HCT116 (cell line): ENCODE results near the gene DEFB115. TPM values are rescaled to one million over a fixed set of nuclear protein-coding genes. Genes with fewer than 3 reads are reported as not detected.

Experiments used
- ATAC-seq: fragments of 200-7000 bp; cut with Tn5 transposase; 2 replicates; pipeline ENCODE4 v1.9.1; 2020; ENCODE audit warnings: mild to moderate bottlenecking, moderate library complexity
- BruUV-seq: library from RNA; stranded (reverse); fragments of 400-500 nt; replicated peaks from 2 replicates; lab custom pipeline; 2021; lab: Mats Ljungman, UMichigan
- CTCF ChIA-PET: fragments of 300-600 bp; sonication (Branson Sonifier 250); formaldehyde crosslinking; loops from one replicate; lab custom pipeline; 2021; ENCODE audit warnings: antibody characterized with exemption; lab: Charles Lee
- POLR2A ChIA-PET: fragments of 300-600, 350-600 bp; sonication (Branson Sonifier 250); formaldehyde crosslinking; loops from one replicate; lab custom pipeline; 2021; ENCODE audit warnings: antibody characterized with exemption; lab: Charles Lee
- RAD21 ChIA-PET, 2 experiments: fragments of 300-600 bp; sonication (Branson Sonifier 250); formaldehyde crosslinking; loops; one replicate each; lab custom pipeline; 2023; ENCODE audit warnings: low total read pairs in 2 of 2; ENCODE audit not compliant: uncharacterized antibody in 2 of 2, unreplicated experiment in 2 of 2, low non-redundant PET in 1 of 2; lab: Charles Lee
- DNase-seq: peaks from one replicate; pipeline ENCODE4 v3.0.0-alpha.2; 2010; ENCODE audit warnings: low read depth, low spot score
- H2AFZ ChIP-seq: fragments of 200-600 bp; shearing (Covaris generic), sonication (generic); 2 replicates; pipeline ENCODE4 v1.6.1; 2017; ENCODE audit warnings: low read depth, mixed run types, mixed read lengths, antibody characterized with exemption, low read length; ENCODE audit not compliant: poor library complexity, severe bottlenecking
- H3K27ac ChIP-seq: 2 replicates; pipeline ENCODE4 v1.5.1; 2012; ENCODE audit warnings: low read depth, low read length
- H3K27me3 ChIP-seq: fragments of 200-600 bp; sonication (generic); 2 replicates; pipeline ENCODE4 v1.6.1; 2016; ENCODE audit warnings: mixed run types, low read length, mixed read lengths; ENCODE audit not compliant: insufficient read depth
- H3K36me3 ChIP-seq, 2 experiments: fragments of 200-500 bp in 1 of 2; fragments of 200-600 bp in 1 of 2; sonication (Bioruptor generic) in 1 of 2; sonication (generic) in 1 of 2; 2 replicates each; pipeline versions ENCODE4 v1.5.1 to v1.6.1; 2014 to 2016; ENCODE audit warnings: low read length in 2 of 2, inconsistent platforms in 1 of 2, mixed read lengths in 1 of 2, mixed run types in 1 of 2; ENCODE audit not compliant: insufficient read depth in 2 of 2, control insufficient read depth in 1 of 2
- H3K4me1 ChIP-seq, 2 experiments: fragments of 200-600 bp in 1 of 2; sonication (generic) in 1 of 2; 2 replicates each; pipeline versions ENCODE4 v1.5.1 to v1.6.1; 2012 to 2017; ENCODE audit warnings: low read length in 2 of 2, inconsistent platforms in 1 of 2, mild to moderate bottlenecking in 1 of 2, mixed read lengths in 1 of 2, mixed run types in 1 of 2, moderate library complexity in 1 of 2; ENCODE audit not compliant: insufficient read depth in 2 of 2, control insufficient read depth in 1 of 2
- H3K4me2 ChIP-seq: fragments of 200-600 bp; sonication (generic); 2 replicates; pipeline ENCODE4 v1.6.1; 2017; ENCODE audit warnings: mixed run types, low read length, mixed read lengths
- H3K4me3 ChIP-seq, 2 experiments: fragments of 200-600 bp in 1 of 2; sonication (generic) in 1 of 2; replicated peaks in 1 of 2; 2 replicates each; pipeline ENCODE4 v1.5.1; 2011 to 2016; ENCODE audit warnings: low read length in 2 of 2, control low read depth in 1 of 2, low read depth in 1 of 2, mild to moderate bottlenecking in 1 of 2, mixed read lengths in 1 of 2, mixed run types in 1 of 2
- H3K79me2 ChIP-seq: fragments of 200-600 bp; sonication (generic); 2 replicates; pipeline ENCODE4 v1.6.1; 2017; ENCODE audit warnings: mild to moderate bottlenecking, mixed run types, low read length, moderate library complexity, mixed read lengths; ENCODE audit not compliant: insufficient read depth
- H3K9ac ChIP-seq: fragments of 200-600 bp; sonication (generic); 2 replicates; pipeline ENCODE4 v1.6.1; 2016; ENCODE audit warnings: low read length, mixed read lengths
- H3K9me2 ChIP-seq: fragments of 200-600 bp; sonication (generic), shearing (Covaris generic); 2 replicates; pipeline ENCODE4 v1.6.1; 2017; ENCODE audit warnings: mixed run types, mild to moderate bottlenecking, moderate library complexity; ENCODE audit not compliant: insufficient read depth
- H3K9me3 ChIP-seq, 2 experiments: fragments of 200-500 bp in 1 of 2; fragments of 200-600 bp in 1 of 2; sonication (Bioruptor generic) in 1 of 2; sonication (generic) in 1 of 2; 2 replicates each; pipeline ENCODE4 v1.6.1; 2014 to 2017; ENCODE audit warnings: low read length in 2 of 2, mixed read lengths in 2 of 2, inconsistent platforms in 1 of 2, low read depth in 1 of 2, mild to moderate bottlenecking in 1 of 2, mixed run types in 1 of 2, moderate library complexity in 1 of 2; ENCODE audit not compliant: control insufficient read depth in 1 of 2, insufficient read depth in 1 of 2
- H4K20me1 ChIP-seq: fragments of 200-600 bp; sonication (generic), shearing (Covaris generic); 2 replicates; pipeline ENCODE4 v1.6.1; 2017; ENCODE audit warnings: mixed run types, mild to moderate bottlenecking, moderate library complexity; ENCODE audit not compliant: insufficient read depth
- CEBPB ChIP-seq: IDR thresholded peaks from 2 replicates; pipeline ENCODE4 v1.6.1; 2012; ENCODE audit warnings: low read depth
- EZH2 ChIP-seq: fragments of 200-600 bp; sonication (generic); IDR thresholded peaks from 2 replicates; pipeline ENCODE4 v1.6.1; 2017; ENCODE audit warnings: antibody characterized with exemption, mixed run types
- EZH2phosphoT487 ChIP-seq: fragments of 200-600 bp; IDR thresholded peaks from 2 replicates; pipeline ENCODE4 v1.6.1; 2018; ENCODE audit warnings: antibody characterized with exemption, borderline replicate concordance
- FOSL1 ChIP-seq: IDR thresholded peaks from 2 replicates; pipeline ENCODE4 v1.6.1; 2012; ENCODE audit warnings: low read depth
- JUND ChIP-seq: IDR thresholded peaks from 2 replicates; pipeline ENCODE4 v1.6.1; 2012
- POLR2AphosphoS5 ChIP-seq: IDR thresholded peaks from 2 replicates; pipeline ENCODE4 v1.6.1; 2011; ENCODE audit warnings: mild to moderate bottlenecking, low read depth, low read length, moderate library complexity
- RAD21 ChIP-seq: IDR thresholded peaks from 2 replicates; pipeline ENCODE4 v1.6.1; 2012; ENCODE audit warnings: low read depth, mild to moderate bottlenecking
- SIN3A ChIP-seq: IDR thresholded peaks from 2 replicates; pipeline ENCODE4 v1.6.1; 2012; ENCODE audit warnings: low read depth
- SP1 ChIP-seq: IDR thresholded peaks from 2 replicates; pipeline ENCODE4 v1.6.1; 2012; ENCODE audit warnings: low read depth
- TCF7L2 ChIP-seq: IDR thresholded peaks from 2 replicates; pipeline ENCODE4 v1.7.0; 2011; ENCODE audit warnings: borderline replicate concordance, inconsistent platforms; ENCODE audit not compliant: insufficient read depth, insufficient read length; ENCODE audit errors: extremely low read depth
- ZFX ChIP-seq: fragments of 450-650 bp; IDR thresholded peaks from 2 replicates; pipeline ENCODE4 v1.6.1; 2017
- ZNF274 ChIP-seq: fragments of 200-500 bp; sonication (Bioruptor generic); IDR thresholded peaks from 2 replicates; pipeline ENCODE4 v1.6.1; 2014; ENCODE audit warnings: mild to moderate bottlenecking, low read depth, low read length, inconsistent platforms
- intact Hi-C: fragments of 100-400 bp; cut with micrococcal nuclease; formaldehyde crosslinking; loops from 2 replicates; pipeline ENCODE4 v1.10.0; 2022
- total RNA-seq: library from RNA; stranded (reverse); gene quantifications from one replicate; pipeline ENCODE4 v1.2.1, GENCODE V29; 2021; ENCODE audit not compliant: unreplicated experiment
- TF ChIP-seq, protein P1 (sequence below), 3 experiments: fragments of 200-600 bp in 1 of 3; sonication (generic) in 1 of 3; IDR thresholded peaks in 2 of 3; conservative IDR thresholded peaks in 1 of 3; 2 replicates each; pipeline ENCODE4 v1.5.1; 2012 to 2017; ENCODE audit warnings: low read depth in 2 of 3, low read length in 2 of 3, antibody characterized with exemption in 1 of 3, borderline replicate concordance in 1 of 3, control low read depth in 1 of 3, mild to moderate bottlenecking in 1 of 3, mixed read lengths in 1 of 3, mixed run types in 1 of 3, moderate library complexity in 1 of 3; ENCODE audit not compliant: insufficient read depth in 1 of 3
- TF ChIP-seq, protein P2 (sequence below): IDR thresholded peaks from 2 replicates; pipeline ENCODE4 v1.6.1; 2012; ENCODE audit warnings: low read depth
- TF ChIP-seq, protein P3 (sequence below): IDR thresholded peaks from 2 replicates; pipeline ENCODE4 v1.6.1; 2012

DEFB115 gene
- total RNA-seq, 1 experiment from 2014 or later: not detected

DNA sequence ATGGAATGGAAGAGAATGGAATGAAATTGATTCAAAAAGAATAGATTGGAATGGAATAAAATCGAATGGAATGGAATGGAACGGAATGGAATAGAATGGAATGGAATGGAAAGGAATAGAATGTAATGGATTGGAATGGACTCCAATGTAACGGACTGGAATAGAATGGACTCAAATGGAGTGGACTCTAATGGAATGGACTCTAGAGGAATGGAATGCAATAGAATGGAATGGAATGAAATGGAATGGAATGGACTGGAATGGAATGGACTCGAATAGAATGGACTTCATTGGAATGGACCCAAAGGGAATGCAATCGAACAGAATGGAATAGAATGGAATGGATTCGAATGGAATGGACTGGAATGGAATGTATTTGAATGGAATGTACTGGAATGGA lies 19.7 kb upstream of the DEFB115 start (continued):
- TF ChIP-seq, protein P1, sequence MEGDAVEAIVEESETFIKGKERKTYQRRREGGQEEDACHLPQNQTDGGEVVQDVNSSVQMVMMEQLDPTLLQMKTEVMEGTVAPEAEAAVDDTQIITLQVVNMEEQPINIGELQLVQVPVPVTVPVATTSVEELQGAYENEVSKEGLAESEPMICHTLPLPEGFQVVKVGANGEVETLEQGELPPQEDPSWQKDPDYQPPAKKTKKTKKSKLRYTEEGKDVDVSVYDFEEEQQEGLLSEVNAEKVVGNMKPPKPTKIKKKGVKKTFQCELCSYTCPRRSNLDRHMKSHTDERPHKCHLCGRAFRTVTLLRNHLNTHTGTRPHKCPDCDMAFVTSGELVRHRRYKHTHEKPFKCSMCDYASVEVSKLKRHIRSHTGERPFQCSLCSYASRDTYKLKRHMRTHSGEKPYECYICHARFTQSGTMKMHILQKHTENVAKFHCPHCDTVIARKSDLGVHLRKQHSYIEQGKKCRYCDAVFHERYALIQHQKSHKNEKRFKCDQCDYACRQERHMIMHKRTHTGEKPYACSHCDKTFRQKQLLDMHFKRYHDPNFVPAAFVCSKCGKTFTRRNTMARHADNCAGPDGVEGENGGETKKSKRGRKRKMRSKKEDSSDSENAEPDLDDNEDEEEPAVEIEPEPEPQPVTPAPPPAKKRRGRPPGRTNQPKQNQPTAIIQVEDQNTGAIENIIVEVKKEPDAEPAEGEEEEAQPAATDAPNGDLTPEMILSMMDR (IDR thresholded peaks at IDR 0.05 in 2 of 3, conservative IDR thresholded peaks at IDR 0.05 in 1 of 3; ENCODE audit: borderline replicate concordance in 1 of 3, insufficient read depth in 1 of 3, low read depth in 2 of 3, low read length in 2 of 3): no peak
- TF ChIP-seq SP1: no peak
- TF ChIP-seq, all 23 proteins: peak for 0

DNA sequence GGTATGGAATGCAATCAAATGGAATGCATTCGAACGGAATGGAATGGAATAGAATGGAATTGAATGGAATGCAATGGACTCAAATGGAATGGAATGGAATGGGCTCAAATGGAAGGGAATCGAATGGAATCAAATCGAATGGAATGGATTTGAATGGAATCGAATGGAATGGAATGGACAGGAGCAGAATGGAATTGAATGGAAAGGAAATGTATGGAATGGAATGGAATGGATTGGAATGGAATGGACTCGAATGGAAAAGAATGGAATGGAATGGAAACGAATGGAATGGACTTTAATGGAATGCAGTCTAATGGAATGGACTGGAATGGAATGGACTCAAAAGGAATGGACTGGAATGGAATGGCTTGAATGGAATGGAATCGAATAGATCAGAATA lies 18.3 kb upstream of the DEFB115 start:
- ATAC-seq (no peak), DNase-seq (no peak)
- POLR2A ChIA-PET: no interaction called here
- Histone ChIP-seq H3K9me2 (no peaks in the 10 kb centered on the region), H3K4me3 (no peak overlapping the region), H3K4me1 (no peaks in the 10 kb centered on the region; a peak in 1 of 4 replicates), H3K9ac (no peak overlapping the region), H3K27me3 (no peaks in the 10 kb centered on the region), H3K4me2 (no peak overlapping the region), H4K20me1 (no peaks in the 10 kb centered on the region), H3K36me3 (no peaks in the 10 kb centered on the region), H2AFZ (no peak overlapping the region), H3K27ac (no peak overlapping the region), H3K79me2 (no peaks in the 10 kb centered on the region), H3K9me3 (peaks cover 91 to 97% of the 10 kb centered on the region in 2 experiments; a peak in 3 of 4 replicates)
- RAD21 ChIA-PET: no interaction called here
- intact Hi-C loops: no loop called here
- no TSS peak for BruUV-seq
- TF ChIP-seq CEBPB: no peak
- CTCF ChIA-PET: no interaction called here

DNA sequence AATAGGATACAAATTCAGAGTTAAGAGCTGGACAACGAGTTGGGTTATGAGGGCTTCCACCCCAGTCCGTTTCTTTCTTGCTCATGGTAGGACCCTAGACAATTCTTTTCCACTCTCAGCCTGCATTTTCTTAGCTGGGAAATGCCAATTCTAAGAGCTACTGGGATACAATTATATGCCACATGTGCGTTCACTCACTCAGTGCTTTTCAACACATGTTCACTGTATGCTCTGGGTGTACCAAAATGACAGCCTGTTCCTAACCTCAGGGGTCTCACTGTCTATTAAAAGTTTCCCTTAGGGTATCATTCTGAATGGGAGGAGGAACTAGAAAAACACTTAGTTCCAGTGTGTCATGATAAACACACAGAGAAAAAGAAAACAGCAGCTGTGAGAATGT lies 505 bp upstream of the DEFB115 start:
- no peaks in the 10 kb centered on the region for H3K36me3 ChIP-seq
- no TSS peak for BruUV-seq
- ATAC-seq (no peak), DNase-seq (no peak)
- no peaks in the 10 kb centered on the region for H3K4me1 ChIP-seq
- no peaks in the 10 kb centered on the region for H3K9me2 ChIP-seq
- H3K4me2 ChIP-seq: no peak overlapping the region
- H3K4me3 ChIP-seq: no peak overlapping the region
- no peaks in the 10 kb centered on the region for H3K27me3 ChIP-seq
- no peaks in the 10 kb centered on the region for H4K20me1 ChIP-seq
- H3K79me2 ChIP-seq: no peaks in the 10 kb centered on the region
- CTCF ChIA-PET: no interaction called here
- POLR2A ChIA-PET: no interaction called here
- intact Hi-C loops: no loop called here
- no peak overlapping the region for H3K9ac ChIP-seq
- no peak overlapping the region for H3K27ac ChIP-seq
- no peaks in the 10 kb centered on the region for H3K9me3 ChIP-seq
- TF ChIP-seq JUND: no peak
- TF ChIP-seq SIN3A: no peak
- TF ChIP-seq, protein P2, sequence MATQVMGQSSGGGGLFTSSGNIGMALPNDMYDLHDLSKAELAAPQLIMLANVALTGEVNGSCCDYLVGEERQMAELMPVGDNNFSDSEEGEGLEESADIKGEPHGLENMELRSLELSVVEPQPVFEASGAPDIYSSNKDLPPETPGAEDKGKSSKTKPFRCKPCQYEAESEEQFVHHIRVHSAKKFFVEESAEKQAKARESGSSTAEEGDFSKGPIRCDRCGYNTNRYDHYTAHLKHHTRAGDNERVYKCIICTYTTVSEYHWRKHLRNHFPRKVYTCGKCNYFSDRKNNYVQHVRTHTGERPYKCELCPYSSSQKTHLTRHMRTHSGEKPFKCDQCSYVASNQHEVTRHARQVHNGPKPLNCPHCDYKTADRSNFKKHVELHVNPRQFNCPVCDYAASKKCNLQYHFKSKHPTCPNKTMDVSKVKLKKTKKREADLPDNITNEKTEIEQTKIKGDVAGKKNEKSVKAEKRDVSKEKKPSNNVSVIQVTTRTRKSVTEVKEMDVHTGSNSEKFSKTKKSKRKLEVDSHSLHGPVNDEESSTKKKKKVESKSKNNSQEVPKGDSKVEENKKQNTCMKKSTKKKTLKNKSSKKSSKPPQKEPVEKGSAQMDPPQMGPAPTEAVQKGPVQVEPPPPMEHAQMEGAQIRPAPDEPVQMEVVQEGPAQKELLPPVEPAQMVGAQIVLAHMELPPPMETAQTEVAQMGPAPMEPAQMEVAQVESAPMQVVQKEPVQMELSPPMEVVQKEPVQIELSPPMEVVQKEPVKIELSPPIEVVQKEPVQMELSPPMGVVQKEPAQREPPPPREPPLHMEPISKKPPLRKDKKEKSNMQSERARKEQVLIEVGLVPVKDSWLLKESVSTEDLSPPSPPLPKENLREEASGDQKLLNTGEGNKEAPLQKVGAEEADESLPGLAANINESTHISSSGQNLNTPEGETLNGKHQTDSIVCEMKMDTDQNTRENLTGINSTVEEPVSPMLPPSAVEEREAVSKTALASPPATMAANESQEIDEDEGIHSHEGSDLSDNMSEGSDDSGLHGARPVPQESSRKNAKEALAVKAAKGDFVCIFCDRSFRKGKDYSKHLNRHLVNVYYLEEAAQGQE: no peak
- TF ChIP-seq FOSL1: no peak
- TF ChIP-seq RAD21: no peak
- TF ChIP-seq POLR2AphosphoS5: no peak
- TF ChIP-seq EZH2phosphoT487: no peak
- no peak for TF ChIP-seq ZNF274
- no peak for TF ChIP-seq TCF7L2
- TF ChIP-seq SP1: no peak
- TF ChIP-seq EZH2: no peak
- TF ChIP-seq, protein P3, sequence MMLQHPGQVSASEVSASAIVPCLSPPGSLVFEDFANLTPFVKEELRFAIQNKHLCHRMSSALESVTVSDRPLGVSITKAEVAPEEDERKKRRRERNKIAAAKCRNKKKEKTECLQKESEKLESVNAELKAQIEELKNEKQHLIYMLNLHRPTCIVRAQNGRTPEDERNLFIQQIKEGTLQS: no peak
- TF ChIP-seq ZFX: no peak
- RAD21 ChIA-PET: no interaction called here
- H2AFZ ChIP-seq: no peak overlapping the region
